Retina (tissue), 1 donor: Measurements from ENCODE around the gene NUP210.
A peak's percentile ranks its signal among the peaks of the same experiment; 100 is the strongest.
"Not testable (repeated sequence)": the region's sequence is repeated elsewhere in the genome, so short reads cannot be mapped to it uniquely, and the experiment has no call there.

ENCODE experiments used
- DNase-seq: peaks from one replicate; pipeline ENCODE4 v3.0.0-alpha.2; 2016

Gene NUP210

GRCh38 chr3:13404626-13405452 is 15.3 kb downstream of the NUP210 start:
- DNase-seq = no peak

- no peak for DNase-seq
Observed at GRCh38 chr3:13403847-13404246, 16.3 kb downstream of the NUP210 start.

GRCh38 chr3:13403213-13403819 is 16.8 kb downstream of the NUP210 start:
- DNase-seq = no peak

GRCh38 chr3:13401149-13401548 is 19.0 kb downstream of the NUP210 start:
- no peak for DNase-seq

- no peak for DNase-seq
Observed at GRCh38 chr3:13400114-13400673, 19.9 kb downstream of the NUP210 start.

GRCh38 chr3:13399603-13400002 is 20.5 kb downstream of the NUP210 start:
- no peak for DNase-seq

GRCh38 chr3:13397316-13397715 is 22.8 kb downstream of the NUP210 start:
- DNase-seq = no peak

GRCh38 chr3:13394363-13394762 is 25.8 kb downstream of the NUP210 start:
- DNase-seq = no peak

- no peak for DNase-seq
Observed at GRCh38 chr3:13393427-13394360, 26.4 kb downstream of the NUP210 start.

- no peak for DNase-seq
Observed at GRCh38 chr3:13391308-13391707, 28.8 kb downstream of the NUP210 start.

- DNase-seq = no peak
Observed at GRCh38 chr3:13389378-13389777, 30.7 kb downstream of the NUP210 start.

GRCh38 chr3:13388816-13389215 is 31.3 kb downstream of the NUP210 start:
- no peak for DNase-seq

GRCh38 chr3:13385373-13385965 is 34.7 kb downstream of the NUP210 start:
- DNase-seq = no peak

- no peak for DNase-seq
Observed at GRCh38 chr3:13380971-13381370, 39.2 kb downstream of the NUP210 start.

GRCh38 chr3:13379201-13379830 is 40.8 kb downstream of the NUP210 start:
- DNase-seq = no peak

GRCh38 chr3:13378155-13378554 is 42.0 kb downstream of the NUP210 start:
- DNase-seq = peak; percentile 16

- not testable (repeated sequence) for DNase-seq
Observed at GRCh38 chr3:13377741-13378140, 42.4 kb downstream of the NUP210 start.

GRCh38 chr3:13377021-13377420 is 43.1 kb downstream of the NUP210 start:
- DNase-seq = no peak

GRCh38 chr3:13376091-13376490 is 44.0 kb downstream of the NUP210 start:
- DNase-seq = no peak

- no peak for DNase-seq
Observed at GRCh38 chr3:13375464-13375863, 44.7 kb downstream of the NUP210 start.

- DNase-seq = no peak
Observed at GRCh38 chr3:13373975-13374586, 46.0 kb downstream of the NUP210 start.

- DNase-seq = no peak
Observed at GRCh38 chr3:13372656-13373055, 47.5 kb downstream of the NUP210 start.
